GM18907 (cell line): ENCODE measurements around the gene ADK.

ENCODE experiments used
- ATAC-seq: cut with Tn5 transposase; IDR thresholded peaks from one replicate; pipeline ENCODE4 v1.9.1; 2021; ENCODE audit warnings: mild to moderate bottlenecking, moderate library complexity; ENCODE audit not compliant: unreplicated experiment

ADK gene

GRCh38 chr10:74231375-74231774 is 80.4 kb downstream of the ADK start:
- no peak for ATAC-seq

- ATAC-seq: no peak
Observed at GRCh38 chr10:74233281-74233680, 82.3 kb downstream of the ADK start.

- ATAC-seq: no peak
Observed at GRCh38 chr10:74234569-74234968, 83.5 kb downstream of the ADK start.

GRCh38 chr10:74238031-74238431 is 87.0 kb downstream of the ADK start:
- no peak for ATAC-seq

GRCh38 chr10:74238516-74238915 is 87.5 kb downstream of the ADK start:
- no peak for ATAC-seq

GRCh38 chr10:74243067-74243466 is 92.0 kb downstream of the ADK start:
- ATAC-seq: no peak

GRCh38 chr10:74244097-74244685 is 93.2 kb downstream of the ADK start:
- ATAC-seq: no peak

- ATAC-seq: no peak
Observed at GRCh38 chr10:74244807-74245206, 93.8 kb downstream of the ADK start.

- ATAC-seq: no peak
Observed at GRCh38 chr10:74246495-74246894, 95.5 kb downstream of the ADK start.

- no peak for ATAC-seq
Observed at GRCh38 chr10:74249865-74250264, 98.8 kb downstream of the ADK start.

- ATAC-seq: no peak
Observed at GRCh38 chr10:74255214-74255613, 104.2 kb downstream of the ADK start.

GRCh38 chr10:74255888-74256357 is 104.9 kb downstream of the ADK start:
- ATAC-seq: no peak

- no peak for ATAC-seq
Observed at GRCh38 chr10:74262856-74263255, 111.8 kb downstream of the ADK start.

- no peak for ATAC-seq
Observed at GRCh38 chr10:74263996-74264395, 113.0 kb downstream of the ADK start.

GRCh38 chr10:74272288-74272687 is 121.3 kb downstream of the ADK start:
- ATAC-seq: no peak

GRCh38 chr10:74275755-74276290 is 124.8 kb downstream of the ADK start:
- no peak for ATAC-seq

- no peak for ATAC-seq
Observed at GRCh38 chr10:74276416-74276815, 125.4 kb downstream of the ADK start.

GRCh38 chr10:74282151-74282847 is 131.3 kb downstream of the ADK start:
- no peak for ATAC-seq

- ATAC-seq: no peak
Observed at GRCh38 chr10:74282848-74283210, 131.8 kb downstream of the ADK start.

- ATAC-seq: no peak
Observed at GRCh38 chr10:74289188-74289587, 138.2 kb downstream of the ADK start.

- no peak for ATAC-seq
Observed at GRCh38 chr10:74289951-74290350, 138.9 kb downstream of the ADK start.

- no peak for ATAC-seq
Observed at GRCh38 chr10:74290708-74291107, 139.7 kb downstream of the ADK start.
